Anterior cingulate cortex (tissue), 58 donors: ENCODE results near the gene CAPN7.

ENCODE experiments used
- DNase-seq, 58 donors: peaks; one replicate each; lab custom pipeline; 2025; lab: John Stamatoyannopoulos, UW

CAPN7 gene

GRCh38 chr3:15241341-15241740 lies 35.3 kb downstream of the CAPN7 start:
- DNase-seq = peak in 6 of 58 donors; percentile 17 to 34 (median 24)

- DNase-seq = no peak
These were observed 37.9 kb downstream of the CAPN7 start for GRCh38 chr3:15243822-15244482.

- no peak for DNase-seq
These were observed 40.1 kb downstream of the CAPN7 start for GRCh38 chr3:15246186-15246585.

- DNase-seq = no peak
These were observed 47.1 kb downstream of the CAPN7 start for GRCh38 chr3:15253023-15253697.

GRCh38 chr3:15255215-15255614 lies 49.2 kb downstream of the CAPN7 start:
- DNase-seq = no peak

GRCh38 chr3:15256861-15257341 lies 50.9 kb downstream of the CAPN7 start:
- DNase-seq = no peak

GRCh38 chr3:15258720-15259119 lies 52.7 kb downstream of the CAPN7 start:
- DNase-seq = no peak

GRCh38 chr3:15260531-15260930 lies 54.5 kb downstream of the CAPN7 start:
- DNase-seq = no peak

- DNase-seq = no peak
These were observed 55.2 kb downstream of the CAPN7 start for GRCh38 chr3:15261274-15261673.

GRCh38 chr3:15262021-15262420 lies 56.0 kb downstream of the CAPN7 start:
- no peak for DNase-seq

GRCh38 chr3:15263120-15263519 lies 57.1 kb downstream of the CAPN7 start:
- no peak for DNase-seq

GRCh38 chr3:15263926-15264325 lies 57.9 kb downstream of the CAPN7 start:
- DNase-seq = no peak

- DNase-seq = no peak
These were observed 58.4 kb downstream of the CAPN7 start for GRCh38 chr3:15264486-15264885.

- DNase-seq = peak in 1 of 58 donors; percentile 20
These were observed 59.8 kb downstream of the CAPN7 start for GRCh38 chr3:15265655-15266509.

GRCh38 chr3:15266510-15267376 lies 60.7 kb downstream of the CAPN7 start:
- no peak for DNase-seq

GRCh38 chr3:15267502-15267901 lies 61.5 kb downstream of the CAPN7 start:
- DNase-seq = no peak

GRCh38 chr3:15268033-15268631 lies 62.1 kb downstream of the CAPN7 start:
- DNase-seq = peak in 55 of 58 donors; percentile 3 to 85 (median 63)

- DNase-seq = peak in 57 of 58 donors; percentile 17 to 92 (median 82)
These were observed 63.3 kb downstream of the CAPN7 start for GRCh38 chr3:15269091-15269989.

- DNase-seq = no peak
These were observed 65.0 kb downstream of the CAPN7 start for GRCh38 chr3:15271030-15271429.
